ENCODE data around the gene DUS1L.

Gene DUS1L

GRCh38 chr17:82053130-82053529 lies 12.5 kb downstream of the DUS1L start:
- no peak for DNase-seq
- no peak for ATAC-seq (ENCODE audit: insufficient read depth, low read depth)
- peak overlapping the region in 1 of 2 experiments; percentile 99; a peak in 3 of 4 replicates for H3K4me3 ChIP-seq (ENCODE audit: low read depth in 1 of 2, low read length in 2 of 2)

GRCh38 chr17:82052638-82053059 lies 13.0 kb downstream of the DUS1L start:
- peak overlapping the region; percentile 88 for H3K9ac ChIP-seq (ENCODE audit: low read depth, low read length)
- peaks cover 46% of the 10 kb centered on the region for H4K20me1 ChIP-seq (ENCODE audit: insufficient read depth, low read length)
- no peak overlapping the region for H2AFZ ChIP-seq (ENCODE audit: low read depth, low read length)
- H3K4me1 ChIP-seq (ENCODE audit: insufficient read depth, low read length): peaks cover 49% of the 10 kb centered on the region
- no peaks in the 10 kb centered on the region for H3K9me3 ChIP-seq (ENCODE audit: insufficient read depth, low read length, severe bottlenecking)
- H3K4me3 ChIP-seq (ENCODE audit: low read depth in 1 of 2, low read length in 2 of 2): peak overlapping the region; percentile 99 to 100
- DNase-seq: no peak
- no peaks in the 10 kb centered on the region for H3K27me3 ChIP-seq (ENCODE audit: insufficient read depth, low read length, poor library complexity)
- H3K27ac ChIP-seq (ENCODE audit: low read length): peak overlapping the region; percentile 66; the same call in 1 of the 2 replicates
- ATAC-seq (ENCODE audit: insufficient read depth, low read depth): no peak
- peak overlapping the region; percentile 92 for H3K4me2 ChIP-seq (ENCODE audit: insufficient read depth, low read length)
- TF ChIP-seq CTCF (IDR thresholded peaks at IDR 0.05; ENCODE audit: borderline replicate concordance, extremely low read depth, low read length, poor library complexity, severe bottlenecking): no peak
- no peak for TF ChIP-seq EZH2 (IDR thresholded peaks at IDR 0.05; ENCODE audit: borderline replicate concordance, low read depth, low read length, severe bottlenecking)
- peaks cover 40% of the 10 kb centered on the region for H3K79me2 ChIP-seq (ENCODE audit: insufficient read depth, low read length)
- H3K36me3 ChIP-seq (ENCODE audit: insufficient read depth, low read length): peaks cover 67% of the 10 kb centered on the region

More at GRCh38 chr17:82053130-82053529, 12.5 kb downstream of the DUS1L start:
- peaks cover 49% of the 10 kb centered on the region for H4K20me1 ChIP-seq (ENCODE audit: insufficient read depth, low read length)
- no peak overlapping the region for H2AFZ ChIP-seq (ENCODE audit: low read depth, low read length)
- peak overlapping the region; percentile 92 for H3K4me2 ChIP-seq (ENCODE audit: insufficient read depth, low read length)
- peaks cover 49% of the 10 kb centered on the region for H3K4me1 ChIP-seq (ENCODE audit: insufficient read depth, low read length)
- H3K9me3 ChIP-seq (ENCODE audit: insufficient read depth, low read length, severe bottlenecking): no peaks in the 10 kb centered on the region
- H3K27ac ChIP-seq (ENCODE audit: low read length): no peak overlapping the region; the same call in 1 of the 2 replicates
- H3K9ac ChIP-seq (ENCODE audit: low read depth, low read length): peak overlapping the region; percentile 88
- H3K36me3 ChIP-seq (ENCODE audit: insufficient read depth, low read length): peaks cover 70% of the 10 kb centered on the region
- no peak for TF ChIP-seq EZH2 (IDR thresholded peaks at IDR 0.05; ENCODE audit: borderline replicate concordance, low read depth, low read length, severe bottlenecking)
- TF ChIP-seq CTCF (IDR thresholded peaks at IDR 0.05; ENCODE audit: borderline replicate concordance, extremely low read depth, low read length, poor library complexity, severe bottlenecking): no peak
- H3K27me3 ChIP-seq (ENCODE audit: insufficient read depth, low read length, poor library complexity): no peaks in the 10 kb centered on the region
- peaks cover 40% of the 10 kb centered on the region for H3K79me2 ChIP-seq (ENCODE audit: insufficient read depth, low read length)

GRCh38 chr17:82051776-82052637 lies 13.6 kb downstream of the DUS1L start, which contains the start of the genes GPS1 and RFNG:
GPS1 (plus strand) TSS chr17:82051898; CDS start chr17:82051932, 34 bp downstream.
RFNG (minus strand) TSS chr17:82051811; CDS start chr17:82051766, 45 bp downstream.
- Histone ChIP-seq H2AFZ (ENCODE audit: low read depth, low read length) (peak within 1 kb of the TSS; percentile 72), H3K4me3 (ENCODE audit: low read depth in 1 of 2, low read length in 2 of 2) (peak within 1 kb of the TSS; percentile 99 to 100), H3K27ac (ENCODE audit: low read length) (peak within 1 kb of the TSS; percentile 66), H3K9ac (ENCODE audit: low read depth, low read length) (peak within 1 kb of the TSS; percentile 88), H3K27me3 (ENCODE audit: insufficient read depth, low read length, poor library complexity) (no peaks in the 10 kb centered on the region), H4K20me1 (ENCODE audit: insufficient read depth, low read length) (peaks cover 40% of the 10 kb centered on the region), H3K4me1 (ENCODE audit: insufficient read depth, low read length) (peaks cover 49% of the 10 kb centered on the region), H3K9me3 (ENCODE audit: insufficient read depth, low read length, severe bottlenecking) (no peaks in the 10 kb centered on the region), H3K36me3 (ENCODE audit: insufficient read depth, low read length) (peaks cover 65% of the 10 kb centered on the region), H3K4me2 (ENCODE audit: insufficient read depth, low read length) (peak within 1 kb of the TSS; percentile 98), H3K79me2 (ENCODE audit: insufficient read depth, low read length) (peaks cover 40% of the 10 kb centered on the region)
- ATAC-seq (ENCODE audit: insufficient read depth, low read depth) (peak; percentile 81), DNase-seq (peak; percentile 79)
- TF ChIP-seq CTCF (IDR thresholded peaks at IDR 0.05; ENCODE audit: borderline replicate concordance, extremely low read depth, low read length, poor library complexity, severe bottlenecking): no peak
- no peak for TF ChIP-seq EZH2 (IDR thresholded peaks at IDR 0.05; ENCODE audit: borderline replicate concordance, low read depth, low read length, severe bottlenecking)

Data from DND-41 (cell line).